GM18517 (cell line): ENCODE measurements around the gene UBP1.
"Not testable (repeated sequence)": the region's sequence is repeated elsewhere in the genome, so short reads cannot be mapped to it uniquely, and the experiment has no call there.

Source experiments
- ATAC-seq: cut with Tn5 transposase; IDR thresholded peaks from one replicate; pipeline ENCODE4 v1.9.1; 2021; ENCODE audit warnings: mild to moderate bottlenecking, moderate library complexity; ENCODE audit not compliant: unreplicated experiment

The UBP1 gene, protein sequence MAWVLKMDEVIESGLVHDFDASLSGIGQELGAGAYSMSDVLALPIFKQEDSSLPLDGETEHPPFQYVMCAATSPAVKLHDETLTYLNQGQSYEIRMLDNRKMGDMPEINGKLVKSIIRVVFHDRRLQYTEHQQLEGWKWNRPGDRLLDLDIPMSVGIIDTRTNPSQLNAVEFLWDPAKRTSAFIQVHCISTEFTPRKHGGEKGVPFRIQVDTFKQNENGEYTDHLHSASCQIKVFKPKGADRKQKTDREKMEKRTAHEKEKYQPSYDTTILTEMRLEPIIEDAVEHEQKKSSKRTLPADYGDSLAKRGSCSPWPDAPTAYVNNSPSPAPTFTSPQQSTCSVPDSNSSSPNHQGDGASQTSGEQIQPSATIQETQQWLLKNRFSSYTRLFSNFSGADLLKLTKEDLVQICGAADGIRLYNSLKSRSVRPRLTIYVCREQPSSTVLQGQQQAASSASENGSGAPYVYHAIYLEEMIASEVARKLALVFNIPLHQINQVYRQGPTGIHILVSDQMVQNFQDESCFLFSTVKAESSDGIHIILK

DNA sequence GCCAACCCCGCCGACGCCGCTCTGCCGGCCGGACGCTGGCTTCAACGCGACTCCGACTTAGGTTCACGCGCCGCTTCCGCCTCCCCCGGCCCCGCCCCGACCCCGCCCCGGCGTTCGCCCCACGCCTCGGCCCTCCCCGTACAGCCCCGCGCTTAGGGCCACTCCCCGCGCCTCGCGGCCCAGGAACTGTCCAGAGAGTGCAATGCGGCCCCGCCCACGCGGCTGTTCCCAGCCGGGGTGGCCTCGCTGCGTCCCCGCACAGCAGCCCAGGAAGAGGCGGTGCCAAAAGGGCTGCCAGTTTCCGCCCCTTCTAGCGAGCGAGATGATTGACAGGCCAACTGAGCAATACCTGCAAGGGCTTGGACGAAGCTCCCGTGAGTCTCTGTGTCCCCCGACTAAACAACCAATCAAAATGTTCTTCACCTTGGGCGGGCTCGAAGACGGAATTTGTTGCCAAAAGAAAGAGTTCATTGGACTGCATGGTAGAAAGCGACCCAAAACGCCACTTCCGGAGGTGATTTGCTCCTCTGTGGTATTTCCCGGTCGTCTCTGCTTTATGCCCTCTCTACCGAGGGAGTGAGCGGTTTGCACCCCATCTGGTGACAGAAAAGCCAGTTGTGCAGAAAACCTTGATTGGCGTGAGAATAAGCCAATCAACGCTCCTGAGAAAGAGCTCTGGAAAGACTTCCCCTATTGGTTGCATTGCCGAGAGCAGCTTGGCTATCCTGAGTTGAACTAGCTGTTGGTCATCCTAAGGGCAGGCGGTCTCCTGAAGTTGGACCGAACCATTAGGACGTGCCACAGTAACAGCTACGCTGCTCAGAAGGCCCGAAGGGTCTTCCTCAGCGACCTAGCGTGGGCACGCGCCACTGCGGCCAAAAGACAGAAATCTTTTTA, at the start of gene UBP1:
Gene UBP1, minus strand, starts transcription at position 78 of the 897 bp plus-strand sequence. CDS start 557 bp downstream, outside the sequence.
- peak; percentile 88 for ATAC-seq

DNA sequence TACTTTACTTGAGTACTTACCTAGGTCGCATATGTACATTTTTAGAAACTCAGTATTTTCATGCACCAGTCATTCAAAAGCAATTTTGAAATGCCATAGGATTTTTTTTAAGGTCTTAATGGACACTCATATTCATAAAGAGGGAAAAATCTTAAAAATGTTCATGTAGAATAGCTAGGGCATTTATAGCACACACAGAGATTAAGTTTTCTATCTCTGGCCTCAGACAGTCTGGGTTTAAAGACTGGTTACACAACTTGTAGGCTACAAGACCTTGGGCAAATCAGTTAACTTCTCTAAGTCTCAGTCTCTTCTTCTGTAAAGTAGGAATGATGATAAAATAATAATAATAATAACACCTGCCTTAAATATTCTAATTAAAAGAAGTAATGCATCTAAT, 48.5 kb upstream of the UBP1 start:
- no peak for ATAC-seq

DNA sequence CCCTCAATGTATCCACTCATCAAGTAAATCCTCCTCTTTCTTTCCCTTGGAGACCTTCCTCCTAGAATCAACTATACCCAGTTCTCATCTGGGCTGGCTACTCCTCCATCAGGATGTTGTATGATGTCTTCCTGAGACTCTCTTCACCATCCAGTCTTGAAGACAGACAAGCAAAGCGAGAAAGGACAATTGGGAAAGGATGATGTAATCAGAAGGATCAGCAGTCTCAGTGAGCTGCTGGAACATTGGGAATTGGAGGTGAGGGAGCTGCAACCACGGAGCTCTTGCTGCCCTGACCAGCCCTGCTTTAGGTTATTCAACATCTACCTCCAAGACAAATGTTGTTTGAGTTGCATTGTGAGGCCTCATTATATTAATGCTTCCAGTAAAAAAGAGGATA, 48.0 kb upstream of the UBP1 start:
- ATAC-seq = no peak

DNA sequence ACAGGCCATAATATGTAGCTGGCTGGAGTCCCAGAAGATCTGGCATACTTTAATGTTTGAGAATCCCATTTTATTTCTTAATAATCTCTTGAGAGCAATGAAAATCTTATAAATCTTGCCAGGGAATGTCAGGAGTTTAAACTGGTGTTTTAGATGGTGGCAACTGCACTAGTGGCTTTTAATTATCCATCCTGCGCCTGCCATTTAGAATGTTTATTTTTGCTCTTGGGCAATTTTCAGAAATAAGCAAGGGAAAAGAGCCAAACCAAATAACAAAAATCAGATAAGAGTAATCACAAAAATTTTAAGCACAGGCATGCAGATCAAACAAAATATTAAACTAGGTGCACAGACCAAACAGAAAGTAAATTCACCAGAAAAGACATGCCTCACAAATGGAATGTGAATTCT, 41.9 kb upstream of the UBP1 start:
- no peak for ATAC-seq

DNA sequence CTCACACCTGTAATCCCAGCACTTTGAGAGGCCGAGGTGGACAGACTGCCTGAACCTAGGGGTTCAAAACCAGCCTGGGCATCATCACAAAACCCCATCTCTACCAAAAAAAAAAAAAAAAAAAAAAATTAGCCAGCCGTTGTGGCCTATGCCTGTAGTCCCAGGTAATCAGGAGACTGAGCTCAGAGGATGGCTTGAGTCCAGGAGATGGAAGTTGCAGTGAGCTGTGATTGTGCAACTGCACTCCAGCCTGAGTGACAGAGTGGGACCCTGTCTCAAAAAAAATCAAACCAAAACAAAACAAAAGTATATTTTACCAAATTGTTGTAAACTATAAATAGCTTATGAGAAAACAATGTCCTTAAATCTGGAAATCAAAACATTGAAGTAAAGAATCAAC, 34.7 kb upstream of the UBP1 start:
- no peak for ATAC-seq

DNA sequence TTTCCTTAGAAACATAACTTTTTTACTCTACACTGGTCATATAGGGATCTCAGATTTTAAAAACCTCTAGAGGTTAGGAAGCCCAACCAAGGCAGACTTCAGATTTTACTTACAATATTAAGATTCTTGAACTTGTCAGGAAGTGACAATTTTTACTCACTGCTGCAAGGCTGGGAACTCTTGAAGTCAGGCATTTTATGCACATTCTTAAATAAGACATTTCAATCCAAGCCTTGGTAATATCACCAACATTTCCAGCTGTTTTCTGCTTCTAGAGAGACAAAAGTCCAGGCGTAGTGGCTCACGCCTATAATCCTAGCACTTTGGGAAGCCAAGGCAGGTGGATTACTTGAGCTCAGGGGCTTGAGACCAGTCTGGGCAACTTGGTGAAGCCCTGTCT, 33.6 kb upstream of the UBP1 start:
- no peak for ATAC-seq

DNA sequence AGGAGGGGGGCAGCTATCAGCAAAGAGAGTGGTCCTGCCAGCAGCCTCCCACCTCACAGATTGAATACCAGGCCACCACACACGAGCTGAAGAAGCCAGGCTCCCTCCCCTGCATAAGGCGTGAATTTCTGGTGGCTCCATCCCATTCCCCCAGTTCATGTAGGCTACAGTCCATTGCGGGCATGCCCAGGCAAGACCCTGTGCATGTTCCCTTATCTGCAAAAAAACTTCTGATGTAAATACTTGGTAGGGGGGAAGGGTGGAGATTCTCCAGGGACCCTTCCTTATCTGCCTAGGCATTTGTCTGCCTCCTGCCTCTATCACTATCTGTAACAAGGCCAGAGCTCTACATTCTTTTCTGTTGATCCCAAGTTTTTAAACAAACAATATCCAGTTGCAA, 27.6 kb upstream of the UBP1 start:
- no peak for ATAC-seq

DNA sequence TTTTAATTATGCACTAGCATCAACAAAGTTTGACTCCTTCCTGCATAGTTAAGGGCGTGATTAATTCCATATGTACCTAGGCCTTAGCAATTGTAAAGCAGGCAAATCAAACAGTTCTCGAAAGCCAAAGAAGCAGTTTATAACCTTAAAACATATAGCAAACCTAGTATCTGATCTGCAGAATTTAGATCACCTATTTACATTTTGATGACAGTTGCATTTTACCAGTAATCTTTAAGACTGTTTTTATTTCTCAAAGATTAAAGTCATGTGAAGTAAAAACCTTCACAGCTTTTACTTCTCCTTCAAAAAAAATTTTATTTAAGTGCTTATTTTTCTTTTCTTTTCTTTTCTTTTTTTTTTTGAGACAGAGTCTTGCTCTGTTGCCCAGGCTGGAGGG, 20.9 kb upstream of the UBP1 start:
- no peak for ATAC-seq

DNA sequence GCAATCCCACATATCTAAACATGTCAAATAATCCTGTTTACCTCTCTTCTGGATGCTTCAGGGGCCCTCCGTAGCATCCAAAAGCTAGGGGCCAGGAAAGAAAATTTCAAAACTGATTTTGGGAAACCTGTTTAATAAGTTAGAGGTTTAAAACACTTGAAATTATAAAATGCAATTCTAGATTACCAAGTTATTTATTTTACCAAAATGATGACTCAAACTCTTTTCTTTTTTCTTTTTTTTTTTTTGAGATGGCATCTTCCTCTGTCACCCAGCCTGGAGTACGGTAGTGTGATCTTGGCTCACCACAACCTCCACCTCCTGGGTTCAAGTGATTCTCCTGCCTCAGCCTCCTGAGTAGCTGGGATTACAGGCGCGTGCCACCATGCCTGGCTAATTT, 19.4 kb upstream of the UBP1 start:
- ATAC-seq = not testable (repeated sequence)

DNA sequence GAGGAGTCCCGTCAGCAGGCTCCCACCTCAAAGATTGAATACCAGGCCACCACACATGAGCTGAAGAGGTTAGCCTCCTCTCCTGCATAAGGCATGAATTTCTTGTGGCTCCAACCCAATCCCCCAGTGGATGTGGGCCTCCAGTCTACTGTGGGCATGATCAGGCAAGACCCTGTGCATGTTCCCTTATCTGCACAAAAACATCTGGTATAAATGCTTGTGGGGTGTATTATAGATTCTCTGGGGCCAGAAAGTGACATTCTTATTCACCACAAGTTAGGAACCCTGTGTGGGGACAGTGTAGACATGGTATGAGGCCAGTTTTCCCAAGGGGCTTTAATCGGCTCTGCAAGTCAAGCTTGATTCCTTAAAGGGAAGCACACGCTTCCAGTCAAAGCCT, 18.2 kb upstream of the UBP1 start:
- ATAC-seq = no peak

DNA sequence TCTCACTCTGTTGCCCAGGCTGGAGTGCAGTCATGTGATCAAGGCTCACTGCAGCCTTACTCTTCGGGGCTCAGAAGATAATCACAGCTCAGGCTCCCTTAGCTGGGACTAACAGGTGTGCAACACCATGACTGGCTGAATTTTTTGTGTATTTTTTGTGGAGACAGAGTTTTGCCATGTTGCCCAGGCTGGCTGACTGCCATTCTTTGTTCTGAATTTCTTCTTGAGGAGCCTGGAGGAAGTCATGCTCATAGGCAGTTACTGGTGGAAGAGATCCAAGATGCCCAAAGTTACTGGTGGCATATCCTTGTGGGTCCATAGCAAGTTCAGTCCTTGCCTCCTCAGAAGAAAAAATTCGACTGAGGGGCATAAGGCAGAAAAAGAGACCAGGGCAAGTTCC, 16.6 kb upstream of the UBP1 start:
- no peak for ATAC-seq

DNA sequence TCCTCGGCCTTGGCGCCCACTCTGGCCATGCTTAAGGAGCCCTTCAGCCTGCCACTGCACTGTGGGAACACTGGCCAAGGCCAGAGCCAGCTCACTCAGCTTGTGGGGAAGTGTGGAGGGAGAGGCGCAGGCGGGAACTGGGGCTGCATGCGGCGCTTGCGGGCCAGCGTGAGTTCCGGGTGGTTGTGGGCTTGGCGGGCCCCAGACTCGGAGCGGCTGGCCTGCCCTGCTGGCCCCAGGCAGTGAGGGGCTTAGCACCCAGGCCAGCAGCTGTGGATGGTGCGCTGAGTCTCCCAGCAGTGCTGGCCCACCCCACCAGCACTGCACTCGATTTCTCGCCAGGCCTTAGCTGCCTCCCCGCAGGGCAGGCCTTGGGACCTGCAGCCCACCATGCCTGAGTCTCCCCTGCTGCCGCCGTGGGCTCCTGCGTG, 13.1 kb upstream of the UBP1 start:
- no peak for ATAC-seq

DNA sequence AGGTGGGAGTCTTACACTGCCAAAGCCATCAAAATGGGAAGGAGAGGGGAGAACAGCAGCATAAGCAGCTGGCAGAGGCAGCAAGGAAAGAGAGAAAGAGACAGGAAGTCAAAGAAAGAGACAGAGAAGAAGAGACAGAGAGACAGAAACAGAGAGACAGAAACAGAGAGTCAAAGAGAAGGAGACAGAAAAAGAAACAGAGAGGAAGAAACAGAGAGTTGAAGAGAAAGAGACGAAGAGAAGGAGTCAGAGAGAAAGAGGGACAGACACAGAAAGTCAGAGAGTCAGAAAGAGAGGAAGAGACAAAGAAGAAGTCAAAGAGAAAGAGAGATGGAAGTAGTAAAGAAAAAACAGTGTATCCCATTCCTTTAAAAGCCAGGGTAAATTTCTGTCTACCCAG, 11.8 kb upstream of the UBP1 start:
- not testable (repeated sequence) for ATAC-seq

DNA sequence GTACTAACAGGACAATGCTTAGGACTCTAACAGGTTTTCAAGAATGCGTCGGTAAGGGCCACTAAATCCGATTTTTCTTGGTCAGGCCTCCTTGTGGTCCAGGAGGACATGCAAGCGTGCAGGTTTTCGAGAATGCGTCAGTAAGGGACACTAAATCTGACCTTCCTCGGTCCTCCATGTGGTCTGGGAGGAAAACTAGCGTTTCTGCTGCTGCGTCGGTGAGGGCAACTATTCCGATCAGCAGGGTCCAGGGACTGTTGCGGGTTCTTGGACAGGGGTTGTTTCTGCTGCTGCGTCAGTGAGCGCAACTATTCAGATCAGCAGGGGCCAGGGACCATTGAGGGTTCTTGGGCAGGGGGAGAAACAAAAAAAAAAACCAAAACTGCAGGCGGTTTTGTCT, 7.8 kb upstream of the UBP1 start:
- no peak for ATAC-seq

DNA sequence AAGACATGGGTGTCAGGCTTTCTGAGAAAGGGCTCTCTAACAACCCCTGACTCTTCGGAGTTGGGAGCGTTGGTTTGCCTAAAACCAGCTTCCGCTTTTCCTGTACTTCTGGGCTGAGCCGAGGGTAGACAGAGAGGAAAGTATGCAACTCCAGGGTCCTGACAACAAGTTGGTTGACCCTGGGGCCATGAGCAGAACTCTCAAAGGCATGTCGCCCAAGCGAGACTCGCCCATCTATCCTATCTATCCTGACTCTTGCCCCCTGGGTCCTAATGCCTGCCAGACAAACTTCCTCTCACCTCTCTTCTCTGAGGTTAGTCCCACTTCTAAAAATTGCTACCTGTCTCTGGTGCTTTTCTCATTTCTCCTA, 7.0 kb upstream of the UBP1 start:
- not testable (repeated sequence) for ATAC-seq

DNA sequence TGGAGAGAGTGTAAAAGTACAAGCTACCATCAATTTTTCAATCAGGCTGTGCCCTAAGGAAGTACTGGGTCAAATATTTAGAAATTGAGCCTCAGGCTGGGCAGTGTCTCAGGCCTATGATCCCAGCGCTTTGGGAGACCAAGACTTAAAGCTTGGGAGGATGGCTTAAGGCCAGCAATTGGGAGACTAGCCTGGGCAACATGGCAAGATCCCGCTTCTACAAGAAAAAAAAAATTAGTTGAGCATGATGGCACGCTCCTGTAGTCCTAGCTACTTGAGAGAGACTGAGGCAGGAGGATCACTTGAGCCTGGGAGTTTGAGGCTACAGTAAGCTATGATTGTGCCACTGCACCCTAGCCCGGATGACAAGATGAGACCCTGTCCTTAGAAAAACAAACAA, 2.0 kb upstream of the UBP1 start:
- ATAC-seq = no peak

DNA sequence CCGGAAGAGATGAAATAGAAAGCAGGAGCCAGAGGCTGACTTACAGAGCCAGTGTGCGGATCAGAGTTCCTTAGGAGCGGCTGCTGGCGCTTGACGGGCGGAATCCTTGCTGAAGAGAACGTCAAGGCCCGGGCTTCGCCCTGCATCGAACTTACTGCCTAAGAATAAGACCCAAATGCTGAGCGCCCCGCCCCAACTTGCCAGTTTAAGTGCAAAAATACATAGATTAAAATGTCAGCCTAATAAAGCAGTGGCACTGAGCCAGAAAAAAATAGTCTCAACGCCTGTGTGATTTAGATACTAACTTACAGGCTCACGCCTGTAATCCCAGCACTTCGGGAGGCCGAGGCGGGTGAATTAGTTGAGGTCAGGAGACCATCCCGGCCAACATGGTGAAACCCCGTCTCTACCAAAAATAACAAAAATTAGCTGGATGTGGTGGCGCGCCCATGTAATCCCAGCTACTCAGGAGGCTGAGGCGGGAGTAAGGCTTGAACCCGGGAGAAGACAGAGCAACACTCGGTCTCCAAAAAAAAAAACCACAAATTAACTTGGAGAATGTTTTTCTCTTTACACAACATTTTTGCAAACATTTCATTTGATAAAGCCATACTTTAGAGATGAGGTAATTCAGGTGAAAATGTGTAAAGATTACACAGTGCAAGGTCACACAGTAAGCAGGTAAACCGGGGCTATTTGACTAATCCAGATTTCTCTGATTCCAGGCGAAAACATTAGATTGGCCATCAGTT, 1.2 kb upstream of the UBP1 start:
- ATAC-seq = peak; percentile 6

DNA sequence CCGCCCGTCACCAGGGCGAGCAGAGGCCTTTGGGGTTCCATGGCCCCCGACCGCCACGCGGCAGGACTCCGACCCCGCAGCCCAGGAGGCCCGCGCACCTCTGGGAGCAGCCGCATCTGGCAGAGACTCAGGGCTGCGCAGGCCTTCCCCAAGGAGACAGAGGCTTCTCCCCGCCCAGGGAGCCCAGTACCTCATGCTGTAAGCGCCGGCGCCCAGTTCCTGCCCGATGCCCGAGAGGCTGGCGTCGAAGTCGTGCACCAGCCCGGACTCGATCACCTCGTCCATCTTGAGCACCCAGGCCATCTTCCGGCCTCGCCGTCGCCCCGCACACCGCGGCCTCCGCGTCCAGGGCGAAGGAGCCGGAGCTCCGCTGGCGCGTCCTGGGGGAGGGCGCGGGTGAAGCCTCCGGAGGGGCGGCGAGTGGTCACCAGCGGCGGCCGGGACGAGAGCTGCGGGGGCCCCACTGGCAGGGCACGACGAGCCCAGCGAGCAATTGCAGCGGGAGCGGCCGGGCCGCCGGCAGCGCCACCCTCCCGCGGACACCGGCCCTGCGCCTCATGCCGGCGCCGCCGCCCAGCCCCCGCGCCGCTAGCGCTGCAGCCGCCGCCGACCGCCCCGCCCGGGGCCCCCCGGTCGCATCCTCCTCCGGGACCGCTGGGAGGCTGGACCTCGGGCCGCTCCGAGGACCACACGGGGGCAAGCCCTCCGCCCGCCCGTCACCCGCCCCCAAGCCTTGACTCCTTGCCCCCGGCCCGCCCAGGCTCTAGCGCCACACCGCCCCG, 468 bp downstream of the UBP1 start:
- peak; percentile 18 for ATAC-seq

DNA sequence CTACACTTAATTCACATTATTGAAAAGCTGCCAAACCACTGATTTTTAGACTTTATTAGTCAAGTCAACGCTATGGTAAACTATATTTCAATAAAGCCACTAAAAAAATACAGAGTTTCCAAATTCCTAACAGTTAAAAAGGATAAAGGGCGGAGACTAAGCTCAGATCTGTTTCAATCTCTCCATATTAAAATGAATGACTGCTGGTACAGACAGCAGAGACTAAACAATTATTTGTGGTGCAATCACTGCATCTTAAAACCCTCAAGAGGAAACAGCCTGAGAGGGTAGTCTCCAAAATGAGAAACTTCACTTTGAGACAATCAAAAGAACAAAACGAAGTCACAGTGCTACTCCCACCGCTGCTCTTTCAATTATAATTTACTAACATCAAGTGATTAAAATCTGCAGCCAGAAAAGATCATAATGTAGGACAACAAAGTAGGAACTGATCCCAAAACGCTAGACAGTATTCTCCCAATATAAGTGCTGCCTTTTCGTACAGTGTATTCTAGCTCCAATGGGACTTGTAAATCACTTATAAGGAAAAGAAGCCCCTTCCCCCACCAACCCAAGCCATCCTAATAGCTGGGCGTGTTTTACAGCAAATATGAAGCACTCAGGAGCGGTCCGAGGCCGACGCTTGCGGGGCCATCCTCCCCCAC, 1.2 kb downstream of the UBP1 start:
- no peak for ATAC-seq

DNA sequence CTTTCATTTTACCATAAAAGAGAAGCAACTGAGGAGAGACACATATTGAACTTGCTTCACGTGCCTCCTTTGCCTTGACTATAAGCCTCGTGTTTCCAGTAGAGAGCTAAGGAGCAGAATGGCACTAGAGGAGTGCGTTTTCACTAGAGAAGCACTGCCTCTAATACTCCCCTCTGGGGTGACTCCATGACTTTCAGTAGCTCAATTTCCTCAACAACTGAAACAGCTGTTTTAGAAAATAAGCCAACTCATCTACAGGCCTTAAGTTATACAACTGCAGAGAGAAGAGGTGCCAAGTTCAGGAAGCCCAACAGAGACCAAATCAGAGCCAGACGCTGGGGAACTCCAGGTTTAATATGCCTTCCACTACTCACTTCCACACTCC, 1.9 kb downstream of the UBP1 start:
- no peak for ATAC-seq
